Mucosa of descending colon (tissue), 3 donors: ENCODE data around the gene ACAD11. TPM values are rescaled to one million over a fixed set of nuclear protein-coding genes. Genes with fewer than 3 reads are reported as not detected.

Source experiments
- ATAC-seq: fragments of 200-7000 bp; cut with Tn5 transposase; one replicate; pipeline ENCODE4 v1.9.1; 2020; ENCODE audit warnings: mild to moderate bottlenecking, moderate library complexity
- DNase-seq, 3 donors: peaks; one replicate each; pipeline ENCODE4 v3.0.0-alpha.2; 2020
- H3K36me3 ChIP-seq: fragments of 200-600 bp; one replicate; pipeline ENCODE4 v1.8.0; 2021; ENCODE audit warnings: low read depth, mild to moderate bottlenecking
- H3K4me1 ChIP-seq: fragments of 200-600 bp; one replicate; pipeline ENCODE4 v1.8.0; 2021; ENCODE audit warnings: low read depth, mild to moderate bottlenecking
- H3K4me3 ChIP-seq: fragments of 200-600 bp; one replicate; pipeline ENCODE4 v1.8.0; 2021; ENCODE audit warnings: mild to moderate bottlenecking
- H3K9me3 ChIP-seq: fragments of 200-600 bp; one replicate; pipeline ENCODE4 v1.8.0; 2021; ENCODE audit warnings: mild to moderate bottlenecking
- intact Hi-C, 2 donors: fragments of 100-400 bp; cut with DNase I in 1 of 2; cut with micrococcal nuclease in 1 of 2; formaldehyde crosslinking; loops; one replicate each; pipeline versions ENCODE4 v1.11.0 to v1.11.1; 2022; cut with DNase I, micrococcal nuclease
- total RNA-seq, 3 donors: library from RNA; stranded (reverse); fragmentation: NEBNext Ultra II Directional in 2 of 3; extraction: Animal tissue kit (Norgen Biotek cat#: 25700) in 2 of 3; gene quantifications; one replicate each; pipeline versions ENCODE4 v1.2.1 to v1.2.4, GENCODE V29; 2021 to 2023
- TF ChIP-seq, protein P1 (sequence below): fragments of 200-600 bp; IDR thresholded peaks from one replicate; pipeline ENCODE4 v1.8.0; 2022; ENCODE audit warnings: antibody characterized with exemption, mild to moderate bottlenecking
- donor health status: DM: no; HTN: no; CAD: no; lungs with moderate emphysema.
- donor health status: DM: no; HTN: no; CAD: no.
- donor health status: DM: no; HTN: yes; CAD: no.

ACAD11 gene
- total RNA-seq, 3 donors from 2014 or later, result 7.2 to 19.8 (median 7.4) TPM

DNA sequence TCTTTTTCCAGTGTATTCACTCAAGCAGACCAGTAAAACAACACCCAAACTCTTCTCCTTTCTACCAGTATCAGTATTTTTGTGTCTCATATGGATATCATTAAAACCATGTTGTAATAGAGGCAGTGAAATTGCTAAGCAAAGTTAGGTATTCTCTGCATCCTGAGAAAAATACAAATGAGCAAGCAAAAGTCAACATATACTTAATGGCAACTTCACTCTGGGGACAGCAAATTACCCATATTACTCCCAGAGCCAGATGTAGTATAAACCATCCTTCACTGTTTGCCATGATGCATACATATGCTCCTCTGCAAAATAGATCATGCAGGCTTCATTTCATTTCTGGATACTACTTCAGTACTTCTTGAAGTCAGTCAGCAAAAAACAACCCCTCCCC is 22.6 kb upstream of the ACAD11 start:
- H3K4me3 ChIP-seq, result no peak overlapping the region
- intact Hi-C loops, result no loop called here
- no peaks in the 10 kb centered on the region for H3K4me1 ChIP-seq
- DNase-seq, result no peak
- TF ChIP-seq, protein P1, sequence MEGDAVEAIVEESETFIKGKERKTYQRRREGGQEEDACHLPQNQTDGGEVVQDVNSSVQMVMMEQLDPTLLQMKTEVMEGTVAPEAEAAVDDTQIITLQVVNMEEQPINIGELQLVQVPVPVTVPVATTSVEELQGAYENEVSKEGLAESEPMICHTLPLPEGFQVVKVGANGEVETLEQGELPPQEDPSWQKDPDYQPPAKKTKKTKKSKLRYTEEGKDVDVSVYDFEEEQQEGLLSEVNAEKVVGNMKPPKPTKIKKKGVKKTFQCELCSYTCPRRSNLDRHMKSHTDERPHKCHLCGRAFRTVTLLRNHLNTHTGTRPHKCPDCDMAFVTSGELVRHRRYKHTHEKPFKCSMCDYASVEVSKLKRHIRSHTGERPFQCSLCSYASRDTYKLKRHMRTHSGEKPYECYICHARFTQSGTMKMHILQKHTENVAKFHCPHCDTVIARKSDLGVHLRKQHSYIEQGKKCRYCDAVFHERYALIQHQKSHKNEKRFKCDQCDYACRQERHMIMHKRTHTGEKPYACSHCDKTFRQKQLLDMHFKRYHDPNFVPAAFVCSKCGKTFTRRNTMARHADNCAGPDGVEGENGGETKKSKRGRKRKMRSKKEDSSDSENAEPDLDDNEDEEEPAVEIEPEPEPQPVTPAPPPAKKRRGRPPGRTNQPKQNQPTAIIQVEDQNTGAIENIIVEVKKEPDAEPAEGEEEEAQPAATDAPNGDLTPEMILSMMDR, result no peak
- H3K9me3 ChIP-seq, result no peaks in the 10 kb centered on the region
- ATAC-seq, result no peak
- peaks cover 13% of the 10 kb centered on the region for H3K36me3 ChIP-seq

DNA sequence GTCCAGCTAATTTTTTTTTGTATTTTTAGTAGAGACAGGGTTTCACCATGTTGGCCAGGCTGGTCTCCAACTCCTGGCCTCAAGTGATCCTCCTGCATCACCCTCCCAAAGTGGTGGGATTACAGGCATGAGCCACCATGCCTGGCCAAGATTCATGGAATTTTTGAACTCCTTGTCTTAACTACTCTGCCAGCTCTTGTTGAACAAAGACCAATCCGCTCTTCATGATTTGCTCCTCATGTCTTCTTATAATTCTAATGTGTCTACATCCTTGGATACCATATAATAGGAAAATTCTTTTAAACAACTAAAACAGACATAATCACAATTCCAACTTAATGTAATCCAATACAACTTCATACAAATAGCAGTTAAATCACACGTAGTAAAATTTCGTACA is 21.8 kb upstream of the ACAD11 start:
- H3K36me3 ChIP-seq, result peaks cover 13% of the 10 kb centered on the region
- no peak for ATAC-seq
- H3K4me3 ChIP-seq, result no peak overlapping the region
- intact Hi-C loops, result no loop called here
- no peak for DNase-seq
- H3K4me1 ChIP-seq, result no peaks in the 10 kb centered on the region
- H3K9me3 ChIP-seq, result no peaks in the 10 kb centered on the region
- TF ChIP-seq, protein P1, result no peak

DNA sequence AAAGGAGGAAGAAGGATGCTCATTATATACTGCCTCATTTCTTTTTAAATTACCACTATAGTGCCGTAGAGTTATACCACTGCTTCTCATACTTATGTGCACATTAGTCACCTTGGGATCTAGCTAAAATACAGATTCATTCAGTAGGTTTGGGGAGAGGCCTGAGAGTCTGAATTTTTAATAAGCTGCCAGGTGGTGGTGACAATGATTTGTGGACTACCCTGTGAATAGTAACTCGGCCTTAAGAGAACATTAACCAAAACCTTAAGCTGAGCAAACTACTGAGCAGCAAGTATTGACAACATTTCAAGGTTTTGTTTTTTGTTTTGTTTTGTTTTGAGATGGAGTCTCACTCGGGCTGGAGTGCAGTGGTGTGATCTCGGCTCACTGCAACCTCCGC is 20.3 kb upstream of the ACAD11 start:
- no peak for DNase-seq
- H3K4me3 ChIP-seq, result no peak overlapping the region
- no peak for ATAC-seq
- no peaks in the 10 kb centered on the region for H3K4me1 ChIP-seq
- TF ChIP-seq, protein P1, result no peak
- no peaks in the 10 kb centered on the region for H3K9me3 ChIP-seq
- intact Hi-C loops, result no loop called here
- H3K36me3 ChIP-seq, result peaks cover 6% of the 10 kb centered on the region

DNA sequence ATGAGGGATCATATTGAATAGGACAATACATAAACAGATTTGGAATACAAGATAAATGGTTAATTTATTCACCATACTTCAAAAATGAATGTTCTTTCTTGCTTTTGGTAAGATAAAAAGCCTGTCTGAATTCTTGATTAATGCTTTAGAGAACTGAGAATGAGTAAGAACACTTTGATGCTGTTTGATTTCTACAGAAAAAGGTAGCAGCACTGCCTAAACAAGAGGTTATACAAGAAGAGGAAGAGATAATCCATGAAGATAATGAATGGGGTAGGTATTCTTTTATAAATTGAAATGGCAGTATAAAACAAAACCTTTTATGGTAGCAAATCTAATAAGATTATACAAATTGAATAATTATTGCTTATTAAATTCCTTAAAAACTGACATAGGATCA is 15.8 kb upstream of the ACAD11 start:
- ATAC-seq, result no peak
- Histone ChIP-seq H3K36me3 (peaks cover 15% of the 10 kb centered on the region), H3K4me1 (no peaks in the 10 kb centered on the region), H3K9me3 (no peaks in the 10 kb centered on the region), H3K4me3 (no peak overlapping the region)
- DNase-seq, result no peak
- TF ChIP-seq, protein P1, result no peak
- intact Hi-C loops, result no loop called here

DNA sequence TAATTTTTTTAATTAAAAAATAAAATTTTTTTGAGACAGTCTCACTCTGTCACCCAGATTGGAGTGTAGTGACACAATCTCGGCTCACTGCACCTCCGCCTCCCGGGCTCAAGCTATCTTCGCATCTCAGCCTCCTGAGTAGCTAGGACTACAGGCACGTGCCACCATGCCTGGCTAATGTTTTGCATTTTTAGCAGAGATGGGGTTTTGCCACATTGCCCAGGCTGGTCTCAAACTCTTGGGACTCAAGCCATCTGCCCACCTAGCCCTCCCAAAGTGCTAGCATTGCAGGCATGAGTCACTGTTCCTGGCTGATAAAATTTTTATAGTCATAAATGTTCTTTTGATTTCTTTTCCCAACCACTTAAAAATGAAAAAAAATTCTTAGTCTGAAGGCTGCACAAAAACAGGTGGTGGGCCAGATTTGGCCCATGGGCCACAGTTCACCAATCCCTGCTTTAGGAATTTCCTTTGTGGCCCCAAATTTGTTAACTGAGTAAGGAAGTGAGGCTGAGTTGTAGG is 9.7 kb upstream of the ACAD11 start:
- H3K4me3 ChIP-seq, result no peak overlapping the region
- intact Hi-C loops, result no loop called here
- TF ChIP-seq, protein P1, result no peak

DNA sequence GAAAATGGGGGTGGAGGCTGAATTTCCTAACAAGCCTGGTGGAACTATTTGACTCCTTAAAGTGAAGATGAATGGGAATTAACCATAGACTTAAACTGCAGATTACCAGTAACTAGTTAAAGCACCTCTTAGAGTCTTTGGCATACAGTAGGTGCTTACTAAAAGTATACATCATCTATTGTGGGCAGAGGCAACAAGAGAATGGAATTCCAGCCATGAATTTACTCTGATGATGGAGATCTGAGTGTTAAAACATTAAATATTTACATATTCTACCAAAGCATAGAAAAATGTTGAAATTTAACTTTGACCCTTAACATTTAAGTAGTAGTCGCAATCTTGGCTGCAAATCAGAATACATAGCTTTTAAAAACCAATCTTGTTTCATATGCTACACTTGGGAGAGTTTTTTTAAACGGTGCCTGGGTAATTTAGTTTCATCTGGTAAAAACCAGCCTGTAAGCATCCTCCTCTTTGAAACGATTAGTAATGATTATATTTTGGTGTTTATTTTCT is 5.7 kb upstream of the ACAD11 start:
- H3K4me1 ChIP-seq, result peaks cover 8% of the 10 kb centered on the region
- H3K36me3 ChIP-seq, result no peaks in the 10 kb centered on the region
- intact Hi-C loops, result no loop called here

More for the DNA sequence above, 9.7 kb upstream of the ACAD11 start:
- H3K36me3 ChIP-seq, result peaks cover 9% of the 10 kb centered on the region
- ATAC-seq (no peak), DNase-seq (no peak)
- H3K4me1 ChIP-seq, result no peaks in the 10 kb centered on the region
- H3K9me3 ChIP-seq, result no peaks in the 10 kb centered on the region

More for the DNA sequence above, 5.7 kb upstream of the ACAD11 start:
- DNase-seq, result no peak
- Histone ChIP-seq H3K9me3 (no peaks in the 10 kb centered on the region), H3K4me3 (no peak overlapping the region)
- TF ChIP-seq, protein P1, result no peak
- no peak for ATAC-seq
